ENCODE measurements around the gene PLPPR2.
"Not testable (repeated sequence)": the region's sequence is repeated elsewhere in the genome, so short reads cannot be mapped to it uniquely, and the experiment has no call there.

The PLPPR2 gene

GRCh38 chr19:11373885-11374432, 18.7 kb downstream of the PLPPR2 start:
- no peak for DNase-seq

GRCh38 chr19:11374433-11375142, 19.4 kb downstream of the PLPPR2 start, which contains the start of gene SWSAP1:
Gene SWSAP1 (plus strand): TSS chr19:11374666. CDS start chr19:11374681, 15 bp downstream.
- DNase-seq = peak; percentile 100

GRCh38 chr19:11375143-11375948, 20.1 kb downstream of the PLPPR2 start:
- DNase-seq = peak; percentile 75

- no peak for DNase-seq
Observed at GRCh38 chr19:11377237-11377636, 22.0 kb downstream of the PLPPR2 start.

GRCh38 chr19:11377756-11378155, 22.5 kb downstream of the PLPPR2 start:
- no peak for DNase-seq

GRCh38 chr19:11378319-11379189, 23.3 kb downstream of the PLPPR2 start:
- DNase-seq = no peak

GRCh38 chr19:11379269-11379845, 24.1 kb downstream of the PLPPR2 start:
- DNase-seq = not testable (repeated sequence)

- no peak for DNase-seq
Observed at GRCh38 chr19:11379857-11380350, 24.7 kb downstream of the PLPPR2 start.

- peak; percentile 94 for DNase-seq
Observed at GRCh38 chr19:11380653-11381537, 25.7 kb downstream of the PLPPR2 start.

GRCh38 chr19:11382898-11383705, 27.9 kb downstream of the PLPPR2 start:
- DNase-seq = peak; percentile 36

GRCh38 chr19:11383706-11384048, 28.4 kb downstream of the PLPPR2 start:
- no peak for DNase-seq

- no peak for DNase-seq
Observed at GRCh38 chr19:11384778-11385129, 29.5 kb downstream of the PLPPR2 start.

GRCh38 chr19:11387162-11388034, 32.2 kb downstream of the PLPPR2 start:
- DNase-seq = peak; percentile 15

GRCh38 chr19:11390359-11390758, 35.1 kb downstream of the PLPPR2 start:
- DNase-seq = no peak

- DNase-seq = no peak
Observed at GRCh38 chr19:11390933-11391680, 35.9 kb downstream of the PLPPR2 start.

- DNase-seq = no peak
Observed at GRCh38 chr19:11397089-11397610, 41.9 kb downstream of the PLPPR2 start.

- DNase-seq = no peak
Observed at GRCh38 chr19:11399667-11400066, 44.4 kb downstream of the PLPPR2 start.

GRCh38 chr19:11400798-11401197, 45.6 kb downstream of the PLPPR2 start:
- DNase-seq = no peak
